Sigmoid colon (tissue), 4 donors: ENCODE data around the gene EDEM2.

ENCODE experiments used
- CTCF ChIP-seq, 4 experiments: fragments of 450-650 bp in 3 of 4; fragments of 200-600 bp in 1 of 4; IDR thresholded peaks; one replicate each; pipeline ENCODE4 v1.5.1; 2016 to 2019; ENCODE audit warnings: antibody characterized with exemption in 4 of 4, mild to moderate bottlenecking in 3 of 4, moderate library complexity in 2 of 4
- EP300 ChIP-seq, 4 donors: sonication (generic); formaldehyde crosslinking; IDR thresholded peaks; one replicate each; pipeline ENCODE4 v1.6.1; 2017; ENCODE audit warnings: antibody characterized with exemption in 4 of 4
- POLR2A ChIP-seq, 2 donors: fragments of 450-650 bp; IDR thresholded peaks; one replicate each; pipeline ENCODE4 v1.6.1; 2016; ENCODE audit warnings: antibody characterized with exemption in 2 of 2, mild to moderate bottlenecking in 2 of 2, moderate library complexity in 2 of 2
- POLR2AphosphoS5 ChIP-seq, 4 donors: sonication (generic); formaldehyde crosslinking; IDR thresholded peaks; one replicate each; pipeline ENCODE4 v1.6.1; 2017; ENCODE audit warnings: antibody characterized with exemption in 4 of 4

GRCh38 chr20:35191419-35192117, 44.4 kb upstream of the EDEM2 start:
- no peak for TF ChIP-seq CTCF (IDR thresholded peaks at IDR 0.05)
- TF ChIP-seq POLR2AphosphoS5 (IDR thresholded peaks at IDR 0.05) = no peak
- TF ChIP-seq EP300 (IDR thresholded peaks at IDR 0.05) = no peak
- TF ChIP-seq POLR2A (IDR thresholded peaks at IDR 0.05) = no peak
